NCI-H748 (cell line): Measurements from ENCODE around the gene MAST4.

Source experiments
- DNase-seq: peaks from one replicate; lab custom pipeline; 2025; ENCODE audit not compliant: unreplicated experiment; lab: John Stamatoyannopoulos, UW

Gene MAST4

GRCh38 chr5:67144183-67144639 is 548.0 kb downstream of the MAST4 start:
- DNase-seq, result no peak

DNA sequence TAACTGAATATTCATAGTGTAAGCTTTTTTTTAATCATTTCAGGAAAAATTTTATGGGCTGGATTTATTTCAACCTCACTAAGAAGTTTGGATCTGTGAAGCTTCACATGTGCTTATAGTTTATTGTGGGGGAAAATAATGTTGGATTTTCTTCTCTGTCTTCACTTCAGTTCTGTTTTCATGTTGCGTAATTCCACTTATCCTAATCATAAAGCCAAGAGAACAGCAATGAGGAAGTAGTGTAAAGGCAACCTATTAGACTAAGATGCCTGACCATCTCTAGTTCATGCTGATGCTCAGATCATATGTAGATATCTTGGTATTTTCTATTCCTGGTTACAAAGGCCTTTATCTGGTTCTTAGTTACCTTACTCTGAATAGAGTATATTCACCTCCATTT is 550.4 kb downstream of the MAST4 start:
- DNase-seq, result no peak

- DNase-seq, result no peak
Measured at GRCh38 chr5:67146981-67147380, 550.8 kb downstream of the MAST4 start.

- no peak for DNase-seq
Measured at GRCh38 chr5:67147760-67148159, 551.6 kb downstream of the MAST4 start.

DNA sequence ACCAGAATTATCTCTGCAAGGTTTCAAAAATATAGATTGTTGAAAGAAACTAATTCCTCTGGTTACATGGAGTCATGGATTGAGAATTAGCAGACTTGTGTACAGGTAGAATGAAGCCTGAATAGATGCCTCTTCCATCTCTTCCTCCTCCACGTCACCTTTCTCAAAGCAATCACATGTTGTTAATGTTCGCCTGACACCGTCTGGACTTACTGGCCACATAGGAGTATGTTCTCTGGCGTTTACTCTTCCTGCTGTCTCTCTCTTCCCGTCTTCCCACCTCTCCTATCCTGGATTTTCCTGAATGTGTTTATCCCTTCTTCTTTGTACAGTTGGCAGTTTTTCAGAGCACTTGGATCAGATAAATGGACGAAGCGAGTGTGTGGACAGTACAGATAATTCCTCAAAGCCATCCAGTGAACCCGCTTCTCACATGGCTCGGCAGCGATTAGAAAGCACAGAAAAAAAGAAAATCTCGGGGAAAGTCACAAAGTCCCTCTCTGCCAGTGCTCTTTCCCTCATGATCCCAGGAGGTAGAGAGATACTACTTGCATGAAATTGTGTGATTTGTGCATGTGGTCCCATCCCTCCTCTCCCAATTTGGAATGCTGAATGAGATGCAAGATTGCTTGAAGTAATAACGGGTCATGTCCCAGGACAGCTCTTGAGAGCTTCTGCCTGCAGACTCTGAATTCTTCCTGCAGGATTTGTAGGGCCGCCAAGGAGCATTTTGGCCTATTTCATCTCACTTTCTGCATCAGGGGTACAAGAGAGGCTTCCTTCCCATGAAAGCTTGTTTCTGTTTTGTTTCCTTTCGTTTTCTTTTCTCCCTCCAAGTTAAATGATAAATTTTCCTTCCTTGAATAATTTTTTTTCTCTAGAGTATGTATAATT is 553.1 kb downstream of the MAST4 start:
- no peak for DNase-seq

DNA sequence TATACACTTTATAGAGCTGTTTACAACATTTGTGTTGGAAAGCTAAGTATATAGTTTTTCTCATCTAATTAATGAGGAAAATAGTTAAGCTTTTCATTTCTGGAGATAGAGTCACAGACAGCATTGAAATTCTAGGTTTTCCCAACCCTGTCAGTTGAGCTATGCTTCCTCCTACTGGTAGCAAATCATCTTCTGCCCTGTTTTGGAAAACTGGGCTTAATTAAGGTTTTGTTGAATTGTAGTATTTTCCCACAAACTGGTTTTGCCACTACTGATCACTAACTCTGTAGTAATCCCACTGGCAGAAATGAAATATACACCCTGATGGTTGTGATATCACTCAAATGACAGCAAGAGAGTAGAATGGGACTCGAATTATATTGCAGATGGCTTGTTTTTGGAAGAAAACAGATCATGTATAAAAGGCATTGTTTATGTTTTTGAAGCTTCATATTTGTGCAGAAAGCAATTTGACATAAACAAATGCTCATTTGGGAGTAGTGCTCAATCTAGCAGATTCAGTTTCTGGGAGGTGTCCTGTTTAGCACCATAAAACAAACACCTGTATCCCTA is 553.8 kb downstream of the MAST4 start:
- peak; percentile 25 for DNase-seq

- DNase-seq, result no peak
Measured at GRCh38 chr5:67152400-67152799, 556.2 kb downstream of the MAST4 start.

GRCh38 chr5:67153292-67153691 is 557.1 kb downstream of the MAST4 start:
- no peak for DNase-seq

- no peak for DNase-seq
Measured at GRCh38 chr5:67154556-67155206, 558.5 kb downstream of the MAST4 start.

DNA sequence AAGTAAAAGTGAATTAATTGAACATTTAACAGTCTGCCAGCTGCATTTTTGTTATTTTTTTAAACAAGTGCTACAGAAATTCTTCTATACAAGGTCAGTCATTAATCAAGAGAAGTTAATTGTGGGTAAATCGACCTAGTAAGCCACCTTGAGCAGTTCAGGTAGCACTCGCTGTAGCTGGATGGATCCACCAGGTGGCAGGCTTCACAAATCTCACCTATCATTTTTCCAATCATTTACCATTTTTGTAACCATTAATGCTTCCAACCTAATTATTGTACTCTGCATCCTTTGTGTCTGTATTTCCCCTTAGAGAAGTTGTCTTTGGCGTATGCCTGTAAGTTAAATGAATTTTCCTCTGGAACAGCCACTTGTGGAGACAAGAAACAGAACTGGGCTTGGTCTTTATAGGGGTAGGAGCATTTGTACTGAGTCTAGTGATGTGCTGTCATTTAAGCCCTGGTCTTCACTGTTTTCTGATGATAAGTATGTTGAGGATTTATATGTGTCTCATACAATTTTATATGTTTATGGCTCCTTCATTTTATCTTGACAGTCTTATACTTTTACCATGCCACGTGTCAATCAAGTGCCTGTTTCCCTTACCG is 560.9 kb downstream of the MAST4 start:
- DNase-seq, result peak; percentile 49

DNA sequence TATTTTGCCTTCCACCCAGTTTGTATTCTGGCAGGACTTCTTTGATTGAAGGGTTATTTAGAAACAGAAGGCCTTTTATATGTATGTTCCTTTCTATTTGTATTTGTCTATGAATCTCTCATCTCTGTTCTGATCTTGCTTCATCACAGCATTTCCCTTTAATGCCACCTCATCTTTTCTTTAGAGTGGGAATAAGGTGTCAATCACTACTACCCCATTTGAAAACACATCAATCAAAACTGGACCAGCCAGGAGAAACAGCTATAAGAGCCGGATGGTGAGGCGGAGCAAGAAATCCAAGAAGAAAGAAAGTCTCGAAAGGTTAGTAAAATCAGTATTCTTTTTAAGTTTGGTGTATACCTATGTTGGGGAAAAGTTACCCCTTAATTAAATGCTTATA is 564.1 kb downstream of the MAST4 start:
- DNase-seq, result no peak

DNA sequence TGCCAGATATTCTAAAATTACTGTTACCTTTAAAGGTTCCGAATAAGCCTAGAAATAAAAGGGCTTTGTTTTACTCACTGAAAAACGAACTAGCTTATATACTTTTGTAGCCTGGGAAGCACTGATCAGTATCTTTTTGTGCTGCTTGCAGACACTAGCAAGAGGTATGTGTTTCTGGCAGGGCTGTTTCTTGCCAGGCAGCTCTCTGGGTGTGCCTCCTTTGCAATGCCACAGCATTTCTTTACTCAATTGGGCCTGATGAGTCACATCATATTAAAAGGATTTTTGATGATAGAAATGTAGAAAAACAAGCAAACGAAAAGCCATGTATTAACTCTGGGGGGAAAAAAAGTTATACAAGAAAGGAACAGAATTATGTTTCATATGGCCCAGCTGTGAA is 564.8 kb downstream of the MAST4 start:
- no peak for DNase-seq

- no peak for DNase-seq
Measured at GRCh38 chr5:67161767-67162166, 565.6 kb downstream of the MAST4 start.

DNA sequence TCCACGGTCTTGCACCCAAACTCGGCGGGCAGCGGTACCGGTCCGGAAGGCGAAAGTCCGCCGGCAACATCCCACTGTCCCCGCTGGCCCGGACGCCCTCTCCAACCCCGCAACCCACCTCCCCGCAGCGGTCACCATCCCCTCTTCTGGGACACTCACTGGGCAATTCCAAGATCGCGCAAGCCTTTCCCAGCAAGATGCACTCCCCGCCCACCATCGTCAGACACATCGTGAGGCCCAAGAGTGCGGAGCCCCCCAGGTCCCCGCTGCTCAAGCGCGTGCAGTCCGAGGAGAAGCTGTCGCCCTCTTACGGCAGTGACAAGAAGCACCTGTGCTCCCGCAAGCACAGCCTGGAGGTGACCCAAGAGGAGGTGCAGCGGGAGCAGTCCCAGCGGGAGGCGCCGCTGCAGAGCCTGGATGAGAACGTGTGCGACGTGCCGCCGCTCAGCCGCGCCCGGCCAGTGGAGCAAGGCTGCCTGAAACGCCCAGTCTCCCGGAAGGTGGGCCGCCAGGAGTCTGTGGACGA is 567.1 kb downstream of the MAST4 start:
- DNase-seq, result no peak

DNA sequence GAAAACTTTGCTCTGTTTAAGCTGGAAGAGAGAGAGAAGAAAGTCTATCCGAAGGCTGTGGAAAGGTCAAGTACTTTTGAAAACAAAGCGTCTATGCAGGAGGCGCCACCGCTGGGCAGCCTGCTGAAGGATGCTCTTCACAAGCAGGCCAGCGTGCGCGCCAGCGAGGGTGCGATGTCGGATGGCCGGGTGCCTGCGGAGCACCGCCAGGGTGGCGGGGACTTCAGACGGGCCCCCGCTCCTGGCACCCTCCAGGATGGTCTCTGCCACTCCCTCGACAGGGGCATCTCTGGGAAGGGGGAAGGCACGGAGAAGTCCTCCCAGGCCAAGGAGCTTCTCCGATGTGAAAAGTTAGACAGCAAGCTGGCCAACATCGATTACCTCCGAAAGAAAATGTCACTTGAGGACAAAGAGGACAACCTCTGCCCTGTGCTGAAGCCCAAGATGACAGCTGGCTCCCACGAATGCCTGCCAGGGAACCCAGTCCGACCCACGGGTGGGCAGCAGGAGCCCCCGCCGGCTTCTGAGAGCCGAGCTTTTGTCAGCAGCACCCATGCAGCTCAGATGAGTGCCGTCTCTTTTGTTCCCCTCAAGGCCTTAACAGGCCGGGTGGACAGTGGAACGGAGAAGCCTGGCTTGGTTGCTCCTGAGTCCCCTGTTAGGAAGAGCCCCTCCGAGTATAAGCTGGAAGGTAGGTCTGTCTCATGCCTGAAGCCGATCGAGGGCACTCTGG is 567.8 kb downstream of the MAST4 start:
- DNase-seq, result no peak

GRCh38 chr5:67164856-67165525 is 568.8 kb downstream of the MAST4 start:
- no peak for DNase-seq

- DNase-seq, result no peak
Measured at GRCh38 chr5:67165526-67166459, 569.6 kb downstream of the MAST4 start.

- no peak for DNase-seq
Measured at GRCh38 chr5:67166460-67167285, 570.5 kb downstream of the MAST4 start.
